ENCODE measurements around the gene CDC42BPB.

DNA sequence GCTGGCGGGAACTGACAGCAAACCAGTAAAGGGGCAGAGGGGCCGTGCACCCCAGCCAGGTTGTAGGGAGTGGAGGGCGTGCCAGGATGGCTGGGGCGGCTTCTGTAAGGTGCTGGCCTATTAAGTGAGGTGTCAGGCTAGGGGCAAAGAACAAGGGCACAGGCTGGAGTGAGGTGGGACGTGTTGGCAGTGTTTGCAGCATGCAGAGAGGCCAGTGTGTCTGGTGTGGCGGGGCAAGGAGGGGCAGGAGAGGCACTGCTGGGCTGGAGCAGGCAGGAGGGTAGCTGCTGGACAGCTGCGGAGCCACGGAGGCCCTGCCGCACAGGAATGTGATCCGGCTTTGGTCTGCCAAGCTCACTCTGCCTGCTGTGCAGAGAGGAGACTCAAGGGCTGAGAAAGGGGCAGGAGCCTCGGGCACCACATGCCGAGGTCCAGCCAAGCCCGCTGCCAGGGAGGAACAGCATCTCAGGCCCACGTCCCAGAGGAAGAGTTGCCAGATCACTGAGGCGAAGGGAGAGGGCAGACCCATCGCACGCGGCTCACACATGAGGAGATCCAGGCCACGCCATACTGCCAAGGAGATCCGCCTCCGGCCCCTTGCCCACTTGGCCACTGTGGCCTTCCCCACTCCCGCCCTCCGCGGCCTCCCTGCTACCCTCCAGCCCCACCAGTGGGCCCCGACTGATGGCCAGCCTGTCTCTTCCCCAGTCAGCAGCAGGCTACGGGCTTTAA is 88.1 kb downstream of the CDC42BPB start:
- TF ChIP-seq POLR2A (IDR thresholded peaks at IDR 0.05): no peak
- TF ChIP-seq, protein P1, sequence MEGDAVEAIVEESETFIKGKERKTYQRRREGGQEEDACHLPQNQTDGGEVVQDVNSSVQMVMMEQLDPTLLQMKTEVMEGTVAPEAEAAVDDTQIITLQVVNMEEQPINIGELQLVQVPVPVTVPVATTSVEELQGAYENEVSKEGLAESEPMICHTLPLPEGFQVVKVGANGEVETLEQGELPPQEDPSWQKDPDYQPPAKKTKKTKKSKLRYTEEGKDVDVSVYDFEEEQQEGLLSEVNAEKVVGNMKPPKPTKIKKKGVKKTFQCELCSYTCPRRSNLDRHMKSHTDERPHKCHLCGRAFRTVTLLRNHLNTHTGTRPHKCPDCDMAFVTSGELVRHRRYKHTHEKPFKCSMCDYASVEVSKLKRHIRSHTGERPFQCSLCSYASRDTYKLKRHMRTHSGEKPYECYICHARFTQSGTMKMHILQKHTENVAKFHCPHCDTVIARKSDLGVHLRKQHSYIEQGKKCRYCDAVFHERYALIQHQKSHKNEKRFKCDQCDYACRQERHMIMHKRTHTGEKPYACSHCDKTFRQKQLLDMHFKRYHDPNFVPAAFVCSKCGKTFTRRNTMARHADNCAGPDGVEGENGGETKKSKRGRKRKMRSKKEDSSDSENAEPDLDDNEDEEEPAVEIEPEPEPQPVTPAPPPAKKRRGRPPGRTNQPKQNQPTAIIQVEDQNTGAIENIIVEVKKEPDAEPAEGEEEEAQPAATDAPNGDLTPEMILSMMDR (IDR thresholded peaks at IDR 0.05): no peak
